IPS DF 19.7 (cell line): ENCODE data around the gene UCKL1.
"Not testable (repeated sequence)": the region's sequence is repeated elsewhere in the genome, so short reads cannot be mapped to it uniquely, and the experiment has no call there.

Source experiments
- DNase-seq: peaks from one replicate; pipeline ENCODE4 v3.0.0-alpha.2; 2013; ENCODE audit warnings: low read depth, low spot score

UCKL1 gene

DNA sequence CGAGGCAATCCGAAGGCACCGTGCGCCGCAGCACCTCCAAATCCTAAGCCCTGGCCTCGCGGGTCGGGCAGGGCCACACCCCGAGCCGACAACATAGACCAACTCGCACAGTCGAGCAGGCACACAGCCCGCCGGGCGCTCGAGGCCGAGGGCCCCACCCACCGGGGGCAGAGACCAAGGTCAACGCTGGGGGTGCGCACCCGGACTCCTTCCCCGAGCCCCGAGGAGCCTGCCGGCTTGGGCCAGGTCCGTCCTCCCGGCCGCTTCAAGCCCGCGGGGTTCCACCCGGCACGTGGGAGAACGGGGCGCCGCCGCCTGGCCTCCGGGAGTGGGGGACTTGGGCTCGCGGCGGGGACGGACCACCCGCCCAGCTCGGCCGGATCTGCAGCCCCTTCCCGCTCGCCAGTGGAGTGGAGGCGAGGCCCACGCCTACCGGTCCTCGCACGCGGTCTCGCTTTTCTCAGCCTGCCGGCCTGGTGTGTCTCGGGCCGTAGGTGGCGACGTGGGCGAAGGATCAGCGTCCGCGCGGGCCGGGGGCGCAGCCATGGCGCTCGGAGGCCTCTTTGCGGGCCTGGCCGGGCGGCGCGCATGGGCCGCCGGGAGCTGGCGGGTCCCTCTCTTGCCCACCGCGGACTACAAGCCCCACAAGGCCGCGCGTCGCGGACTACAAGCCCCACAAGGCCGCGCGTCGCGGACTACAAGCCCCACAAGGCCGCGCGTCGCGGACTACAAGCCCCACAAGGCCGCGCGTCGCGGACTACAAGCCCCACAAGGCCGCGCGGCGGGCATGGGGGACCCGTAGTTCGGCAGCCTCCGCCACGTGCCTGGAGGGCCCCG, at the start of gene UCKL1:
Gene UCKL1 (minus strand): TSS at position 590 of the 837 bp plus-strand sequence. CDS start 44 bp downstream, at position 546.
- no peak for DNase-seq

- no peak for DNase-seq
Observed at GRCh38 chr20:64005394-64005793, 49.2 kb upstream of the UCKL1 start.

DNA sequence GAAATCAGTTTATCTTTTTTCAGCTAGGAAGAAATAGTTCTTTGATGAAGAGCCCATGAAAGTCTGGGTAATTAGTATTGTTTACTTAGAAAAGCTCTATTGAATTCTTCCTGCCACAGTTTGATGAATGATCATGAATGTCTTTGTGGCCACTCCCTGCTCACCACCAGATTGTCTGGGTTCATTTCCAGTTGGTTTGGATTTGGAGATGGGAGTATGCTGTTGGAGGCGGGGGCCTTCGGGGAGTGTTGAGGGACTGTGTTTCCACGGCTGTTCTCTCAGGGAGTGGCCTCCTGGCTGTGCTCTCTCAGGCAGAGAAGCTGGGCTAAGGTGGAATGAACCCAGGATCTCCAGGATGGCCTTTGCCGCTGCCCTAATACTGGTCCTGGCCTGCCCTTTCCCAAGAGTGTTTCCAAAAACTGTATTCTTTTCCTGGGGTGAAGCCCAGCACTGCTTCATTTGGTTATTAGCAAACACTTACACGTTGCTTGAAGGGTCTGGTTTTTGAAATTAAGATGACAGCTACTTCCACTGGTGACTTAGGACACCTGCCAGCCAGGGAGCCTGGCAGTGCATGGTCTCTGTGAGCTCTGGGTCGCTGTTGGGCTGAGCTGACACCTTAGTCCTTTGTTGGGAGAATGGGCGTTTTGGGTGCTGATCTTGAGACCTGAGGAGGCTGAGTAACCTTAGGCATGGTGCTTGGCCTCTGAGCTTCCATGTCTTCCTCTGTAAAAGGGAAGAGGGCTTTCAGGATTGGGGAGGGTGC, 47.9 kb upstream of the UCKL1 start:
- no peak for DNase-seq

GRCh38 chr20:64001607-64002011, 45.4 kb upstream of the UCKL1 start:
- no peak for DNase-seq

DNA sequence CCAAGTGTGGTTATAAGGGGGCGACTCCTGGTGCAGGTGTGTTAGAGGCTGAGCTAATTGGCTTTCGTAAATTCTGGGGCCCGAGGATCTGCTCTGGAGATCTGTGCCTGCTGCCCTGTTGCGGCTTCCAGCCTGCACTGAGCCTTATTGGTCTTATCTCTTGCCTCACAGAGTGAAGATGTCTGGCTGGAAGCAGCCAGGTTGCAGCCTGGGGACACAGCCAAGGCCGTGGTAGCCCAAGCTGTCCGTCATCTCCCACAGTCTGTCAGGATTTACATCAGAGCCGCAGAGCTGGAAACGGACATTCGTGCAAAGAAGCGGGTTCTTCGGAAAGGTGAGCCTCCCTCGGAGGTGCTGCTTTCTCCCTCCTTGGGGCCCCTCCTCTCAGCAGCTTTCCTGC, 44.7 kb upstream of the UCKL1 start:
- no peak for DNase-seq

DNA sequence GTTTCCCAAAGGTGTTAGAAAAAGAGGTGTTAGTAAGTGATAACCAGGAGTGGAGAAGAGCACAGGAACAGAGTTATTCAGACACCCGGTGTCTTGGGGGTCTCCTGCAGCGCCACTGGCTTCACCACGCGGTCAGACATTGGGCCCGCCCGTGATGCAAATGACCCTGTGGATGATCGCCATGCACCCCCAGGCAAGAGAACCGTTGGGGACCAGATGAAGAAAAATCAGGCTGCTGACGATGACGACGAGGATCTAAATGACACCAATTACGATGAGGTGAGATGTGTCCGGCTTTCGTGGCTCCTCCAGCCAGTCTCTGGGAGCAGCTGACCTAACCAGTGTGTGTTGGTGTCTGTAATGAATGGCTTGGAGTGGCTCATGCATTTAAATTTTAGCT, 26.7 kb upstream of the UCKL1 start:
- DNase-seq: no peak

DNA sequence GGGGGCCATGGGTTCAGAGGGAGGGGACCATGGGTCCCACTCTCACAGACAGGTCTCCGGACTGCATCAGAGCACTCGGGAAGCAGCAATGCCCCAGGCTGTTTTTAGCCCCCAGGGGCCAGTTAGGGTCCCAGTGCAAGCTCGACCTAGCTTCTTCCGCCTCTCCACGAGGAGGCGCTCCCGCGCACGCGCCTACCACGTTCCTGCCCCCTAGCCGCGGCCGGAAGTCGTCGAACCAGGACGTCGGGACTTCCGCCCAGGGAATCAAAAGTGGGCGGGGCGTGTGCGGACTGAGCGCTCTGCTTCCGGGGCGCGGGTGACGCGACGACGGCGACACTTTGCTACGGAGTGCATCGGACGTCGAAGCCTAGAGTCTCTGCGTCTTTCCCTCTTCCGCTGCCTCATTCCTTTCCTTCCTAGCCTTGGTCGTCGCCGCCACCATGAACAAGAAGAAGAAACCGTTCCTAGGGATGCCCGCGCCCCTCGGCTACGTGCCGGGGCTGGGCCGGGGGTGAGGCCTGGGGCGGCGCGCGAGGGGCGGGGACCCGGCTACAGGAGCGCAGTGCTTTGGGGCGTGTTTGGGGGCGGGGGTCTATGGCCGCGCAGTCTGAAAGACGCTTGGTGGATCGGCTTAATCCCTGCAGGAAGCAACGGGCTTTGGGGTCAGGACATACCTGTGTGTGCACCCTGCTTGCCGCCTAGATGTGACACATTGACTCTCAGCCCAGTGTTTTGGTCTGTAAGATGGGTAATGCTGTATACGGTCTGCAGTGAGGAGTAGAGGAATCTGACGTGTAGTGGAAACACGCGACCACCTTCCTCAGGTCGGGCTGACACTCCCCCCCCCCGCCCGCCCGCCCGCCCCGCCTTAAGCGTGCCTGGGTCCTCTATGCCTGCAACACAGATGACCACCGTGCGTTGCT, 24.9 kb upstream of the UCKL1 start, which contains the start of gene PRPF6:
Gene PRPF6 (plus strand): TSS at position 327 of the 923 bp plus-strand sequence. CDS start 114 bp downstream, at position 441.
- peak; percentile 80 for DNase-seq

DNA sequence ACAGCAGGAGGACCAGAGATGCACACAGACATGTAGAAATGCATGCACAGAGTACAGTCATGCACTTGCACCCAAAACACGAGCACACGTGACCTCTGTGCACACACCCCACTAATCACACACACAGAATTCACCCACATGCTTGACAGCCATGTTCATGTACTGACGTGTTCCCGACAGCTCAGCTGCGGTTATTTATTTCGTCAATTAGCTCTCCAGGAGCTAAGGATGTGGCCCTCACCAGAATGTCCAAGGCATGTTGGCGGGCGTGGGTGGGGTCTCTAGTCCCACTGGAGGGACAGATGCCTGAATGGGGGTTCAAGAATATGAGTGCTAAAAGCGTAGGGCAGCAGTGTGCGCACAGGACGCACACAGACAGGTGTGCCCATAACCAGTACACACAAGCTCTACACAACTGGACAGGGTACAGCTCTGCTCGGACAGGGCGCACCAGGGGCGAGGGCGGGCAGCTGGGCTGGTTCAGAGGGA, 24.1 kb upstream of the UCKL1 start:
- no peak for DNase-seq

DNA sequence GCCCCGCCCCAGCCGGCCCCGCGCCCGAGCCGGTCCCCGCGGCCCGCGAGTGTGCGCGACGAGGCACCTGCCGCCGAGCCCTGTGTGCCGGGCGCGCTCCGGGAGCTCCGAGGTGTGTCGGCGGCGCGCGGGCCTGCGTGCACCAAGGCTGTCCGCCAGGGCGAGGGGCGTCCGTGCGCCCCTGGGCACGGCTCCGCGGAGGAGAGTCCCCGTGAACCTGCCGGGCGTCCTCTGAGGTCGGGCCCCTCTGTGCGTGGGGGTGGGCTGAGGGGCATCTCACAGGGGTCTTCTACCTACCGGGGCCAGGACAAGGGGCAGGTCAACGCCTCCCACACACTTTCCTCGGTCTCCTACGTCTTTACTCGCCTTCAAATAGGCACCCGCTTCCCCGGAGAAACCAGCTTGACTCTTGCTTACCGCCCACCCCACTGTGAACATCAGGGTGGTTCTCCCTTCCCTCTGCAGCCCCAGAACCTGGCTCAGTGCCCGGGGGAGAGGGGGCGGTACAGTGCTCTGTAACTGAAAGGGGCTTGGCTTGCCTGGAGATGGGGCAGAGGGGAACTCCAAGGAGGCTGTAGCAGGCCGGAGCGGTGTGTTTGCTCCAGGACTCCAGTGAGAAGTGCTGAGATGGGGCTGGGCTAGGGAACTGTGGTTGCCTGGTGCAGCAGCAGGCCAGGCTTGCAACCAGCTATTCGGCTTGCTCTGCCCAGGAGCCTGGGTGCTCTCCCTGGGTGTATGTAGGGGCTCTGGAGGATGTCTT, 23.5 kb upstream of the UCKL1 start, which contains the start of gene SAMD10:
Gene SAMD10 (minus strand): TSS at position 86 of the 760 bp plus-strand sequence. CDS start 175 bp downstream, outside the sequence.
- no peak for DNase-seq

- no peak for DNase-seq
Observed at GRCh38 chr20:63979229-63979556, 23.0 kb upstream of the UCKL1 start.

GRCh38 chr20:63978319-63979228, 22.4 kb upstream of the UCKL1 start:
- no peak for DNase-seq

- no peak for DNase-seq
Observed at GRCh38 chr20:63977739-63978276, 21.6 kb upstream of the UCKL1 start.

DNA sequence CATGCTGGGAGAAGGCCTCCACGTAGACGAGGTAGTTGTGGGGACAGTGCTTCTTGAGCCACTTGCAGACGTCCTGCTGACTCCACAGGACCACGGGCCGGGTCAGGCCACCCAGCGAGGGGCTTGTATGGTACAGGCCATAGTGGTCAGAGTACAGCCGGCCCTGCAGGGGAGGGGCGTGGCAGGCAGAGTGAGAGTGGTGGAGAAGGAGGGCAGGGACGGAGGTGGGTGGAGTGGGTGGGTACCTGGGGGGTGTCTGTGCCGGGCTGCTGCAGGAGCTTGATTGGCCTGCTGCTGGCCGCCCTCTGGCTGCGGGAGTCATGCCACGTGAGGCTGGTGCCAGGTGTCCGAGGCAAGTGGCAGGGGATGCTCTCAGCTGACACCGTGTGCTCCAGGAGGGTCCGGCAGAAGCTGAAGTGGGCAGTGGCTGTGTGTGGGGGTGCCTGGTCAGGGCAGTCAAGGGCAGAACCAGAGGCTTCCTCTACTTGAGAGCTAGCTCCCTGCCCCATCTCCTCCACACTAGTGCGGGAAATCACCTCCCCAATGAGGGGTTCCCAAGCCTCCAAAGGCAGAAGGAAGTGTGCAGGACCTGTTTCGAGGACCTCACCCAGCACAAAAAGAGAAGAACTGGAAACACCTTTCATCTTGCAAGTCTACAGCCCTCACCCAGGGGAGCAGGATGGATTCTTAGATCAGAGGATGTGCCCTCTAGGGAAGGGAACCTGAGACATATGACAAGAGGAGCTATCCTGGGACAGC, 20.9 kb upstream of the UCKL1 start:
- DNase-seq: no peak

DNA sequence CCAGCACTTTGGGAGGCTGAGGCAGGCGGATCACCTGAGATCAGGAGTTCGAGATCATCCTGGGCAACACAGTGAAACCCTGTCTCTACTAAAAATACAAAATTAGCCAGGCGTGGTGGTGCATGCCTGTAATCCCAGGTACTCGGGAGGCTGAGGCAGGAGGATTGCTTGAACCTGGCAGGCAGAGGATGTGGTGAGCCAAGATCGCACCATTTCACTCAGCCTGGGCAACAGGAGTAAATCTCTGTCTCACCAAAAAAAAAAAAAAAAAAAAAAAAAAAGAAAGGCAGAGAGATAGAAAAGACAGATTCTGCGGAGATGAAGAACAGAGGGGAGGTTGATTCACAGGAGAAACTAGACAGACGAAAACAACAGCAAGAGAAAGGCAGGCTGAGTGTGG, 20.3 kb upstream of the UCKL1 start:
- not testable (repeated sequence) for DNase-seq

DNA sequence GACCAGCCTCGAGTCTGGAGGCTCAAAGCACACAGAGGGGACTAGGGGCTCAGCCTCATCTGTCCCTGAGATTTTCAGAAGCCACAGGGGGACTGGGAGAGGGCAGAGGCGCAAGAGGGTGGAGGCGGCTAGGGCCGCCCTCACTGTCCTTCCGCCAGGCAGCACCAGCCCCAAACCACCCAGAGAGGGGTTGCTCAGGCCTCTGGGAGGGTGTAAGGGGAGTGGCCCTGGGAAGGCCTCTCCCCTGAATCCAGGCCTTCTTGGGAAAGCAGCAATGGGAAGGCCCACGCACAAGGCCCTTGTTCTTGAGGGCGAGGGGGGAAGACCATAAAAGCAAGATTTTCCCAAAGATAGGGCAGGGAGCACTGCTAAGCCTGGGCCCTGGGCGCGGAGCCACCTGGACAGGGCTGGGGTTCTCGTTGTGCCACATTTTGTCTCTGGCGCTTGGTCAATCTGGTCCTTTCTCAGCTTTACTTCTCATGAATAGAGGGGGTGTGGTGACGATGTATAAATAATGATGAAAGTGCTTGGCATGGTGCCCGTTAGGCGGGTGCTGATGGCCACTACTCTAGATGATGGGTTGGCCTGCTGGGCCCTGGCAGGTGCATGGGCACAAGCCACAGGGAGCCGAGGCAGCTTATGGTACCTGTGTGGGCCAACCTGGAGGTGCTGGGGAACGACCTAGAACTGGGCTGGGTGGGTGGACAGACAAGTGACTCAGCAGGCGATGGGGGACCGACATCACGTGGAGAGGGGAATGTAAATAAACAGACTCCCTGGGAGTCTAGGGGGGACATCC, 18.4 kb upstream of the UCKL1 start:
- DNase-seq: no peak

DNA sequence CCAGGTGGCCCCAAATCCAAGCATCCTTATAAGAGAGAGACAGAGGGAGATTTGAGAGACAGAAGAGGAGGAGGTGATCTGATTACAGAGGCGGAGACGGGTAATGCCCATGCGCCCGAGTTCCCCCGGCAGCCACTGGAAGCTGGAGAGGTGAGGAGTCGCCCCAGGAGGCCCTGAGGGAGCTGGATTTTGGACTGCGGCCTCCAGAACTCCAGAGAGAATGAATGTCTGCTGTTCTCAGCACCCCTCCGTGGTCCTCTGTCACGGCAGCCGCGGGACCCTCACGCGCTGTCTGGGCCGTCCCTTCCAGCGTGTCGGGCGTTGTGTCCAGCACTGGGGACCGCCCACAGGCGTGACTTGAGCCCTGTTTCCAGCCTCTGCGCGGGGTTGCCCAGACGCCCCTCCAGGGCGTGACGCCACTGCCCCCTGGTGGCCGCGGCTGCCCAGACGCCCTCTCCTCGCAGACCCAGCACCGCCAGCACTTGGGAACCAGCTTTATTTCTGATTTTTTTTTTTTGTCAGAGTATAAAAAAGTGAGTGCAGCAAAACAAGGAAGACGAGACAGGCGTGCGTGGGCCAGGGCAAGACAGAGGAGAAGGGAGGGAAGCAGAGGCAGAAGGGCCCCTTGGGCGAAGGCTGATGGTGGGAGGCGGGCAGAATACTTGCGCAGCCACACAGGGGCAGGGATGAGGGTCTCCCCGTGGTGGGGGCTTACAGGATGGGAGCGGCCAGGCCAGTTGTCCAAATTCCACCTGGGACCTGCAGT, 17.6 kb upstream of the UCKL1 start:
- DNase-seq: no peak

DNA sequence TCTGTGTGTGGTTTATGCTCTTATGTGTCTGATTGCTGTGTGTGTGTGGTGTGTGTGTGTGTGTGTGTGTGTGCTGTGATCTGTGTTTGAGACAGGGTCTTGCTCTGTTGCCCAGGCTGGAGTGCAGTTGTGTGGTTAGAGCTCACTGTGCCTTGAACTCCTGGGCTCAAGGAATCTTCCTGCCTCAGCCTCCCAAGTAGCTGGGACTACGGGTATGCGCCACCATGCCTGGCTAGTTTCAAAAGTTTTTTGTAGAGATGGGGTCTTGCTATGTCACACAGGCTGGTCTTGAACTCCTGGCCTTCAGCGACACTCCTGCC, 16.9 kb upstream of the UCKL1 start:
- DNase-seq: no peak
